HL-60/S4 (cell line): Measurements from ENCODE around the gene ALCAM.

Experiments
- in situ Hi-C: fragments of 300-500 bp; cut with MboI; formaldehyde crosslinking; loops from 2 replicates; pipeline ENCODE4 v1.14.3; 2022; ENCODE audit warnings: low sequenced_read_pairs

Gene ALCAM

DNA sequence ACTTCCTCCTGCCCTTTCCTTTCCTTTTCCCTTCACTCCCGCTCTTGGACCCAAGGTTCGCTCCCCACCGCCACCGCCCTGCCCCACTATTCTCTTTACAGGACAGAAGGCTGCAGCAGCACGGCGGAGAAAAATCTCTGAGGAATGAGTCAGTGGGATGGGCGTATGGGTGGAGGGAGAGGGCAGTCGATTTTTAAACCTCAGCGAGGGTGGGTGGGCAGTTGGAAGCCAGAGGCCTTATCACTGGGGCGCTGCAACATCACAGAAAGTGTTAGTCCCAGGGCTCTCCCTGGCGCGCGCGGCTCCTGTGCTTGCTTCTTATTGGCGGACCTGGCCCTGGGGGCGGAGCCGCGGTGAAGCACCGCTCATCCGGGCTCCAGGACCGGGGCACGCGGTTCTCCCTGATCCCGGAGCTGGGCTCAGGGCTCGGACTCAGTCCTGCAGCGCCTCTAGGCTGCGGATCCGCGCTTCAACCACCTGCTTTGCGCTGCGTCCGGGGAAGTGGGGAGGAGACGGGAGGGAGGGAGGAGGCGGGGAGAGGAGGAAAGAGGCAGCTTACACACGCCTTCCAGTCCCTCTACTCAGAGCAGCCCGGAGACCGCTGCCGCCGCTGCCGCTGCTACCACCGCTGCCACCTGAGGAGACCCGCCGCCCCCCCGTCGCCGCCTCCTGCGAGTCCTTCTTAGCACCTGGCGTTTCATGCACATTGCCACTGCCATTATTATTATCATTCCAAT lies at the start of gene ALCAM:
TSS of gene ALCAM (plus strand) at position 584 of the 737 bp plus-strand sequence.
- in situ Hi-C loops: no loop called here

- in situ Hi-C loops: no loop called here
Observed at GRCh38 chr3:105317841-105318240, 48.9 kb upstream of the ALCAM start.

GRCh38 chr3:105322570-105323273 lies 44.0 kb upstream of the ALCAM start:
- in situ Hi-C loops: no loop called here

DNA sequence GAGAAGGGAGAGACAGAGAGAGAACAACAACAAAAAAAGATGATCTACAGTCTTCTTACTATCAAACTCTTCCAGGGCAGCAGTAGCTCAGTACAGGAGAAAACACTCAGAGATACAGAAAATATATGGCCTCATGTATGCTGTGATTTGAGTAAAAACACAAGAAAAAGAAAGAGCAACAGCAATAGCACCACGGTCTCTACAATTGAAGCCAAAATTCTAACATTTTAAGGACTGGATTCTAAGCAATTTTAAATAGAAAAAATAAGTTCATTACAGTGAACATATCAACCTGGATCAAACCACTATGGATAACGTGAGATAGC lies 43.5 kb upstream of the ALCAM start:
- in situ Hi-C loops: no loop called here

DNA sequence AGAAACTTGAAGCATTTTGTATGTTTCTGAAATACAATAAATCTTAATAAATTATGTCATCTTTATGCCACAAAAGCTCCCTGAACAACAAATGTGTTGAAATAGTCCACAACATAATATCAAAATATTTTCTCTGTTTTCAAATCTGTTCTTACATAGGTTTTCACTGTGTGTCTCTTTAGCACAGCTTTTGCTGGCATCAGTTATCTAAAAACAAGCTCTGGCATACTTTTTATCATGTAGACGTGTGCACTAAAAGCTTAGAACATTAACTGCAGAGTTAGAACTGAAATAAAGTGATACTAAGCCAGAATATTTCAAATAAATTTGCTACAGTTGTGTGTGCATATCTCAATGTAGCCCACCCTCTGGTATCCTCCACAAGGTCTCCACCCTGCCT lies 41.8 kb upstream of the ALCAM start:
- in situ Hi-C loops: no loop called here

GRCh38 chr3:105327662-105328337 lies 38.9 kb upstream of the ALCAM start:
- in situ Hi-C loops: no loop called here

DNA sequence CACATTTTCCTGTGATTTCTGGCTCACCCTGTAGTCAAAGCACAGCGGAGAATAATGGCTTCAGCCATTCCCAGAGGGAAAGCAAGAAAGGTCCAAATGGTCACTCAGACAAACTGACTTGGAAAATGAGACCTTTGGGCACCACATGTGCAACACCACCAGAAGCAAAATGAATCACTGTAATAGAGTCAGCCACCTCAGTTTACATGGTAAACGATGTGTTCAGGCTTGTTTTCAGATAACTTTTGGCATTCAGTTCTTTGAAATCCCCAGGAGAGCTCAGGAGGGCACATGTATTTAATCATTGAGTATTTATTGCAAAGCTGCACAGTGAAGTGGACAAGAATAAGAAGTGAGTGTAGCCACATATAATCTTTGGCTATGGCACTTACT lies 38.4 kb upstream of the ALCAM start:
- in situ Hi-C loops: no loop called here

DNA sequence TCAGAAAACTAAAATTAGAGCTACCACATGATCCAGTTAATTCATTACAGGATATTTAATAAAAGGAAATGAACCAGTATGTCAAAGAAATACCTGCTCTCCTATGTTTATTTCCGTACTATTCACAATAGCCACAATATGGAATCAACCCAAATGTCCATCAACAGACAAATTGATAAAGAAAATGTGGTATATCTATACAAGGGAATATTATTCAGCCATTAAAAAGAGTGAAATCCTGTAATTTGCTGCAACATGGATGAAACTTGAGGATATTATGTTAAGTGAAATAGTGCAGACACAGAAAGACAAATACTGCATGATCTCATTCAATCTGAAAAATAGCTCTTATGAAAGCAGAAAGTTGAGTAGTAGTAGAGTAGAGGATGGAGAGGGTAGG lies 33.7 kb upstream of the ALCAM start:
- in situ Hi-C loops: no loop called here

- in situ Hi-C loops: no loop called here
Observed at GRCh38 chr3:105334138-105334882, 32.4 kb upstream of the ALCAM start.

DNA sequence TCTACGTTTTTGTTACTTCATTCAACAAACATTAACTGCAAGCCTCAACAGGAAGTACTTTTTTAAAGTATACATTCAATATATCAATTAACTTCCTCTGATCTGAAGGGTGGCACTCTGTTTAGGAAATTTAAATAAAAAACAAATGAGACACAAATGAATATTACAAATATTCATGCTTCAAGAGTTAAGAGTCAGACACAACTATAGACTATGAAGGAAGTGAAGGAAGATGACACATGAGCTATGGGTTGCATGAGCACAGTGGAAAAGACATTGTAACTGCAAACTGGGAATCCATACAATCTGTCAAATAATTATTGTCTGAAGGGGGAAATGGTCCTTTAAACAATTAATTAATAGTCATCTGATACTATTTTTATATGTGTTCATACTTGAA lies 26.8 kb upstream of the ALCAM start:
- in situ Hi-C loops: no loop called here

- in situ Hi-C loops: no loop called here
Observed at GRCh38 chr3:105343991-105344390, 22.7 kb upstream of the ALCAM start.

- in situ Hi-C loops: no loop called here
Observed at GRCh38 chr3:105345156-105345555, 21.6 kb upstream of the ALCAM start.

DNA sequence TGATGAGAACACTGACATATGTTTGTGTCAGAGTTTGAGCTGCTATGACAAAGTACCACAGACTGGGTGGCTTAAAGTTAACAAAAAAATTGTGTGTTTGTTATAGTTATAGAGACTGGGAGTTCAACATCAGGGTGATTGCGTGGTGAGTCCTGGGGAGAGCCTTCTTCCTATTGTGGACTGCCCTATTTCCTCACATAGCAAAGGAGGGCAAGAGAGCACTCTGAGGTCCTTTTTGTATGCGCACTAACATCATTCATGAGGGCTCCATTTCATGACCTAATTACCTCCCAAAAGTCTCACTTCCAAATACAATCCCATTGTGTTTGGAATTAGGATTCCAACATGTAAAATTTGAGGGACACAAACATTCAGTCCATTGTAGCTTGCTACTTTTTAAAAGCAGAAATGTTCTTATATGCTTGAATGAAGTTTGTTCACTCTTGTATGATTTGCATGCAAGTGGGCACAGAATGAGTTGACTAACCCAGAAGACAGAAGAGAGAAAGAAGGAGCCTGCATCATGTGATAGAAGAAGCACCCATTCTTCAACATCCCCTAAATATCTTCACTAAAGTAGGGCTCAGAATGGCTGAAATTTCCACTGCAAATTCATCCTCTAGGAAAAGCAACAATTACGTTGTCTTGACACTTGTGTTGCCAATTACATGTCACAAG lies 18.9 kb upstream of the ALCAM start:
- in situ Hi-C loops: no loop called here

- in situ Hi-C loops: no loop called here
Observed at GRCh38 chr3:105348307-105348706, 18.4 kb upstream of the ALCAM start.

- in situ Hi-C loops: no loop called here
Observed at GRCh38 chr3:105349684-105350387, 16.9 kb upstream of the ALCAM start.

GRCh38 chr3:105351821-105352220 lies 14.9 kb upstream of the ALCAM start:
- in situ Hi-C loops: no loop called here

DNA sequence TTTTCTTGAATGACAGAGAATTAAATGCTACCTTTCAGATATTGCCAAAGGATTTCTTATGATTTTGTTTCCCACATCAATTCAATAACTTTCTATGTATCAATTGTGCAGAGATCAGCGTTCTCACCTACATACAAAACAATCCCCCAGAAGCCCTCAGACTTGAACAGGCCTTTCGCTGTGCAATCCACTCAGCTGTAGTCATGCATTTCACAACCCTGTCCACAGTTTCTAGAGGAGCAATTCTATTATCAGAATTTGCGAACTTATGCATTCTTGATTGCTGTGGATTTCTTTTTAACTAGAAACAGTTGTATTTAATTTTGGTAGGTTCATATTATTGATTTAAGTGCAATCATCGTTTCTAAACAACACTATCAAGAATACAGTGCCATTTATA lies 13.7 kb upstream of the ALCAM start:
- in situ Hi-C loops: no loop called here

DNA sequence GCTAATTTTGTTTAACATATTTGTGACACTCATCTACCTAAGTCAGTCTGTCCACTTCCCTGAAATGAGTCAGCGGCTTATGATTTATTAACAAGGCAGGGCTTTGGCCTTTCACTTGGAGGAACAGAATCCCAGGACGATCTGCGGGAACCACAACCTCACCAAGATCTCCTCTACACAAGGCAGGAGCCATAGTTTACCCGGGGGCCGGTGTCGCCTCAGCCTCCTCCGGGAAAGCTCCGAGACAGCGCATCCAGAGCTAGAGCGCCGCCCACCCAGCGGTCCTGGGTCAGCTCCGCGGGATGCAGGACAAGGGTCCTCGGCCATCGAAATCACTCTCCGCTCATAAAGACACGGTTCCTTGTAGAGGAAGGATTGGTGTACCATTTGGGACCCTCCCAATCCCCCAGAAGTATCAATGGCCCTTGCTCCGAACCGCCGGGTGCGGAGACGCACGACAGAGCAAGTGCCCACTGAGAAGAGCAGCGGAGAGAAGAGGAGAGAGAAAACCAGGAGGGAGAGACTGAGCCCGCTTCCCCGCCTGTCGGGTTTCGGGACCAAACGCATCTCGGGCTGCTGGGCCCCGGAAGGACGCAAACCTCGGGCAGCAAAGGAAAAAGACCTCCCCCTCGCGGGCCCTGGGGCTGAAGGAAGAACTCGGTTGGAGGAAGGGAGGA lies 13.1 kb upstream of the ALCAM start:
- in situ Hi-C loops: no loop called here

DNA sequence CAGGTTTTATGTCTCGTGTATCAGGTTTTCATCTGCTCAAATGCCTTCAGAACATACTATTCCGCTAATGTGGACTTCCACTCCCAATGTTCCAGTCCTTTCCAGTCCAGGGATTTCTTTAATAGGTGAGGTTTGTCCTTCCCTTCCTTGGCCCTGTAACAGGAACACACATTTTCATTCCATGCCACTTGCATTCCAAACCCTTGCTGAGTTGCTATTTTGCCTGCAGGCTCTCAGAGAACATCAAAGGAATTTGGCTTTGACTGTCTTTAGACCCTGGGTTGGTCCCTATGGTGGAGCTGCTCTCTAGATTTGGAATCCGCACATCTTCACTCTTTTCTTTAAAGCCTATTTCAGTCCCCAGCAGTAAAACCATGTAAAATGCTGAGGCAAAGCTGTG lies 12.3 kb upstream of the ALCAM start:
- in situ Hi-C loops: no loop called here
